ENCODE measurements around the gene NRXN3.

The NRXN3 gene

GRCh38 chr14:79703209-79703608 lies 1533.0 kb downstream of the NRXN3 start:
- H3K36me3 ChIP-seq (ENCODE audit: control insufficient read depth in 2 of 2, insufficient read depth in 1 of 2, low read length in 2 of 2), result no peaks in the 10 kb centered on the region
- POLR2A ChIA-PET, result no interaction called here
- no peak overlapping the region for H3K4me3 ChIP-seq (ENCODE audit: low read depth, low read length)
- no peak overlapping the region for H3K27ac ChIP-seq (ENCODE audit: extremely low read depth, low read depth, low read length)
- H3K9me3 ChIP-seq (ENCODE audit: control insufficient read depth, insufficient read depth, low read depth, low read length), result no peaks in the 10 kb centered on the region; the same call in 1 of the 2 replicates
- TF ChIP-seq FEZF1 (tag by site-specific recombination; IDR thresholded peaks at IDR 0.05) (no peak), ZBTB10 (tag by site-specific recombination; IDR thresholded peaks at IDR 0.05) (no peak), ZNF654 (tag by site-specific recombination; IDR thresholded peaks at IDR 0.05; ENCODE audit: low read depth) (no peak), ZBTB48 (tag by site-specific recombination; IDR thresholded peaks at IDR 0.05) (no peak), ZNF473 (tag by site-specific recombination; IDR thresholded peaks at IDR 0.05) (no peak), ZNF341 (tag by site-specific recombination; IDR thresholded peaks at IDR 0.05; ENCODE audit: low read depth) (no peak), ZNF157 (tag by site-specific recombination; IDR thresholded peaks at IDR 0.05) (no peak), ZNF600 (tag by site-specific recombination; IDR thresholded peaks at IDR 0.05) (no peak), ZSCAN30 (tag by site-specific recombination; IDR thresholded peaks at IDR 0.05) (no peak), ZNF670 (tag by site-specific recombination; IDR thresholded peaks at IDR 0.05; ENCODE audit: low read depth) (no peak), ZNF510 (tag by site-specific recombination; IDR thresholded peaks at IDR 0.05; ENCODE audit: insufficient replicate concordance) (no peak), ZSCAN4 (tag by site-specific recombination; IDR thresholded peaks at IDR 0.05) (no peak), ZNF184 (tag by site-specific recombination; IDR thresholded peaks at IDR 0.05) (no peak)
- H3K4me1 ChIP-seq (ENCODE audit: control insufficient read depth, insufficient read depth, low read length), result peaks cover 19% of the 10 kb centered on the region
- CTCF ChIA-PET, result interaction anchor here (0.6 kb wide), 1 partner anchor 119 kb away, joined by 3 read pairs; no protein-coding TSS in a partner anchor

GRCh38 chr14:79704041-79704807 lies 1534.1 kb downstream of the NRXN3 start:
- Histone ChIP-seq H3K4me1 (ENCODE audit: control insufficient read depth, insufficient read depth, low read length) (peaks cover 26% of the 10 kb centered on the region), H3K4me3 (ENCODE audit: low read depth, low read length) (no peak overlapping the region), H3K27ac (ENCODE audit: extremely low read depth, low read depth, low read length) (no peak overlapping the region), H3K9me3 (ENCODE audit: control insufficient read depth, insufficient read depth, low read depth, low read length) (no peaks in the 10 kb centered on the region; the same call in 1 of the 2 replicates), H3K36me3 (ENCODE audit: control insufficient read depth in 2 of 2, insufficient read depth in 1 of 2, low read length in 2 of 2) (no peaks in the 10 kb centered on the region)
- TF ChIP-seq ZBTB8A (tag by site-specific recombination; IDR thresholded peaks at IDR 0.05) (no peak), FEZF1 (tag by site-specific recombination; IDR thresholded peaks at IDR 0.05) (peak; percentile 63)
- CTCF ChIA-PET, result interaction anchor here (0.6 kb wide), 2 partner anchors 142 to 209 kb away, joined by 3 to 4 read pairs; no protein-coding TSS in a partner anchor
- POLR2A ChIA-PET, result no interaction called here

GRCh38 chr14:79705126-79705894 lies 1535.1 kb downstream of the NRXN3 start:
- Histone ChIP-seq H3K9me3 (ENCODE audit: control insufficient read depth, insufficient read depth, low read depth, low read length) (no peaks in the 10 kb centered on the region; the same call in 1 of the 2 replicates), H3K27ac (ENCODE audit: extremely low read depth, low read depth, low read length) (no peak overlapping the region), H3K4me3 (ENCODE audit: low read depth, low read length) (no peak overlapping the region), H3K36me3 (ENCODE audit: control insufficient read depth in 2 of 2, insufficient read depth in 1 of 2, low read length in 2 of 2) (no peaks in the 10 kb centered on the region), H3K4me1 (ENCODE audit: control insufficient read depth, insufficient read depth, low read length) (peaks cover 37% of the 10 kb centered on the region)
- CTCF ChIA-PET, result interaction anchor here (0.6 kb wide), 1 partner anchor 19 kb away, joined by 3 read pairs; no protein-coding TSS in a partner anchor
- POLR2A ChIA-PET, result no interaction called here
- TF ChIP-seq RBAK (tag by site-specific recombination; IDR thresholded peaks at IDR 0.05) (no peak), ZNF548 (tag by site-specific recombination; IDR thresholded peaks at IDR 0.05) (no peak)
